ENCODE results near the gene RCAN2. TPM values are rescaled to one million over a fixed set of nuclear protein-coding genes. Genes with fewer than 3 reads are reported as not detected.

RCAN2 gene
- total RNA-seq, 1 experiment from 2014 or later: not detected

GRCh38 chr6:46242921-46243320, 248.3 kb downstream of the RCAN2 start:
- ChIA-PET CTCF (interaction anchor here (0.6 kb wide), 1 partner anchor 1615 kb away, joined by 3 read pairs; no protein-coding TSS in a partner anchor), POLR2A (ENCODE audit: low non-redundant PET) (no interaction called here)
- no peaks in the 10 kb centered on the region for H3K4me1 ChIP-seq (ENCODE audit: insufficient read depth, low read length, poor library complexity, severe bottlenecking)
- H3K9me3 ChIP-seq (ENCODE audit: low read depth, low read length, poor library complexity, severe bottlenecking): no peaks in the 10 kb centered on the region
- H3K27me3 ChIP-seq (replicated peaks; ENCODE audit: insufficient read depth, low read depth, low read length, poor library complexity): peaks cover 32% of the 10 kb centered on the region
- TF ChIP-seq EZH2 (IDR thresholded peaks at IDR 0.05; ENCODE audit: borderline replicate concordance, low read depth, low read length, poor library complexity, severe bottlenecking): no peak
- TF ChIP-seq, protein P1, sequence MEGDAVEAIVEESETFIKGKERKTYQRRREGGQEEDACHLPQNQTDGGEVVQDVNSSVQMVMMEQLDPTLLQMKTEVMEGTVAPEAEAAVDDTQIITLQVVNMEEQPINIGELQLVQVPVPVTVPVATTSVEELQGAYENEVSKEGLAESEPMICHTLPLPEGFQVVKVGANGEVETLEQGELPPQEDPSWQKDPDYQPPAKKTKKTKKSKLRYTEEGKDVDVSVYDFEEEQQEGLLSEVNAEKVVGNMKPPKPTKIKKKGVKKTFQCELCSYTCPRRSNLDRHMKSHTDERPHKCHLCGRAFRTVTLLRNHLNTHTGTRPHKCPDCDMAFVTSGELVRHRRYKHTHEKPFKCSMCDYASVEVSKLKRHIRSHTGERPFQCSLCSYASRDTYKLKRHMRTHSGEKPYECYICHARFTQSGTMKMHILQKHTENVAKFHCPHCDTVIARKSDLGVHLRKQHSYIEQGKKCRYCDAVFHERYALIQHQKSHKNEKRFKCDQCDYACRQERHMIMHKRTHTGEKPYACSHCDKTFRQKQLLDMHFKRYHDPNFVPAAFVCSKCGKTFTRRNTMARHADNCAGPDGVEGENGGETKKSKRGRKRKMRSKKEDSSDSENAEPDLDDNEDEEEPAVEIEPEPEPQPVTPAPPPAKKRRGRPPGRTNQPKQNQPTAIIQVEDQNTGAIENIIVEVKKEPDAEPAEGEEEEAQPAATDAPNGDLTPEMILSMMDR (conservative IDR thresholded peaks at IDR 0.05; ENCODE audit: low read depth, low read length): no peak
- intact Hi-C loops (cut with micrococcal nuclease; ENCODE audit: unreplicated experiment): no loop called here
- BruUV-seq (replicated peaks): no TSS peak
- no peak overlapping the region for H3K27ac ChIP-seq (ENCODE audit: low read depth, low read length, poor library complexity, severe bottlenecking)
- DNase-seq (ENCODE audit: low spot score): no peak
- no peaks in the 10 kb centered on the region for H3K36me3 ChIP-seq (ENCODE audit: insufficient read depth, low read length, poor library complexity, severe bottlenecking)
- H3K4me3 ChIP-seq (ENCODE audit: low read depth, low read length, poor library complexity, severe bottlenecking): no peak overlapping the region

DNA sequence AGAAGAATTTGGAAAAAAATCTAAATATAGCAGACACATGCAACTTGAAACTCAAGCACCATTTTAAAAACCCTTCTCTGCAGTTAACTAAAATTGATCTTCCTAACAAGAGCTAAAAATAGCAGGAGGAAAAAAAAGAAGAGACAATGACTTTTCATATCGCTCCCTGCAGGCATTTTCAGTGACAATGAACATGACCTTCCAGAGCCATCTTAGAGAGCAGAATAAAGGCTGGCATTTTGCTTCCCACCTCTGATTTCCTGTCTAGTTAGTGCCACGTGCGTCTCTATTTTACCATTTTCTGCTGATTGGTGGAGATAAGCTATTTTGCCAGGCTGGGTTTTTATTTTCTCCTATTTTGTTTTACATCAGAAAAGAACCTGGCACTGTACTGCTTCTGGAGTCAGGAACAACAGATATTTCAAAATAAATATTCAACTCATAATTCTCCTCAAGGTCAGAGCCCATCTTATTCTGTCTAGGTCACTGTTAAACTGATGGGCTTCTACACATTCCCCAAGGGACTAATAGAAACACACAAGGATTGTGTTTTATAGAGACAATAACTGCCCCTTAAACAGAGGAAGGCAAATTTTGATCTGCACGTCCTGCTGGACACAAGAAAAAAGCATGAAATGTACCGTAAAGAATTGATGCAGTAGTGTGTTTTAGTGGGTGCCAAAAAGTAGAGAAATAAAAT, 250.2 kb downstream of the RCAN2 start:
- Histone ChIP-seq H3K4me3 (ENCODE audit: low read depth, low read length, poor library complexity, severe bottlenecking) (no peak overlapping the region), H3K9me3 (ENCODE audit: low read depth, low read length, poor library complexity, severe bottlenecking) (no peaks in the 10 kb centered on the region), H3K4me1 (ENCODE audit: insufficient read depth, low read length, poor library complexity, severe bottlenecking) (no peaks in the 10 kb centered on the region), H3K27me3 (replicated peaks; ENCODE audit: insufficient read depth, low read depth, low read length, poor library complexity) (peaks cover 32% of the 10 kb centered on the region), H3K27ac (ENCODE audit: low read depth, low read length, poor library complexity, severe bottlenecking) (no peak overlapping the region), H3K36me3 (ENCODE audit: insufficient read depth, low read length, poor library complexity, severe bottlenecking) (no peaks in the 10 kb centered on the region)
- TF ChIP-seq EZH2 (IDR thresholded peaks at IDR 0.05; ENCODE audit: borderline replicate concordance, low read depth, low read length, poor library complexity, severe bottlenecking): no peak
- TF ChIP-seq, protein P1 (conservative IDR thresholded peaks at IDR 0.05; ENCODE audit: low read depth, low read length): no peak
- POLR2A ChIA-PET (ENCODE audit: low non-redundant PET): no interaction called here
- CTCF ChIA-PET: no interaction called here
- intact Hi-C loops (cut with micrococcal nuclease; ENCODE audit: unreplicated experiment): no loop called here
- no TSS peak for BruUV-seq (replicated peaks)
- no peak for DNase-seq (ENCODE audit: low spot score)

GRCh38 chr6:46236752-46237151, 254.5 kb downstream of the RCAN2 start:
- Histone ChIP-seq H3K36me3 (ENCODE audit: insufficient read depth, low read length, poor library complexity, severe bottlenecking) (no peaks in the 10 kb centered on the region), H3K27ac (ENCODE audit: low read depth, low read length, poor library complexity, severe bottlenecking) (no peak overlapping the region), H3K27me3 (replicated peaks; ENCODE audit: insufficient read depth, low read depth, low read length, poor library complexity) (peaks cover 29% of the 10 kb centered on the region), H3K4me3 (ENCODE audit: low read depth, low read length, poor library complexity, severe bottlenecking) (no peak overlapping the region), H3K4me1 (ENCODE audit: insufficient read depth, low read length, poor library complexity, severe bottlenecking) (no peaks in the 10 kb centered on the region), H3K9me3 (ENCODE audit: low read depth, low read length, poor library complexity, severe bottlenecking) (no peaks in the 10 kb centered on the region)
- ChIA-PET CTCF (no interaction called here), POLR2A (ENCODE audit: low non-redundant PET) (no interaction called here)
- BruUV-seq (replicated peaks): no TSS peak
- intact Hi-C loops (cut with micrococcal nuclease; ENCODE audit: unreplicated experiment): no loop called here
- no peak for DNase-seq (ENCODE audit: low spot score)
- TF ChIP-seq, protein P1 (conservative IDR thresholded peaks at IDR 0.05; ENCODE audit: low read depth, low read length): no peak
- TF ChIP-seq EZH2 (IDR thresholded peaks at IDR 0.05; ENCODE audit: borderline replicate concordance, low read depth, low read length, poor library complexity, severe bottlenecking): no peak

All from A673 (cell line).